Esophagus muscularis mucosa (tissue), 3 donors: ENCODE data around the gene TEX14.

ENCODE experiments used
- CTCF ChIP-seq, 3 experiments: fragments of 200-600 bp in 2 of 3; fragments of 450-650 bp in 1 of 3; sonication (generic) in 2 of 3; IDR thresholded peaks; one replicate each; pipeline ENCODE4 v1.5.1; 2017 to 2019; ENCODE audit warnings: antibody characterized with exemption in 3 of 3, mild to moderate bottlenecking in 2 of 3, moderate library complexity in 1 of 3
- EP300 ChIP-seq: sonication (generic); formaldehyde crosslinking; IDR thresholded peaks from one replicate; pipeline ENCODE4 v1.6.1; 2017; ENCODE audit warnings: antibody characterized with exemption

GRCh38 chr17:58728798-58729197 lies 37.0 kb upstream of the TEX14 start:
- no peak for TF ChIP-seq CTCF (IDR thresholded peaks at IDR 0.05)
- no peak for TF ChIP-seq EP300
